ENCODE results near the gene OMA1. TPM values are rescaled to one million over a fixed set of nuclear protein-coding genes. Genes with fewer than 3 reads are reported as not detected.

The OMA1 gene
- total RNA-seq, 1 donor from 2014 or later, result 17.7 TPM

DNA sequence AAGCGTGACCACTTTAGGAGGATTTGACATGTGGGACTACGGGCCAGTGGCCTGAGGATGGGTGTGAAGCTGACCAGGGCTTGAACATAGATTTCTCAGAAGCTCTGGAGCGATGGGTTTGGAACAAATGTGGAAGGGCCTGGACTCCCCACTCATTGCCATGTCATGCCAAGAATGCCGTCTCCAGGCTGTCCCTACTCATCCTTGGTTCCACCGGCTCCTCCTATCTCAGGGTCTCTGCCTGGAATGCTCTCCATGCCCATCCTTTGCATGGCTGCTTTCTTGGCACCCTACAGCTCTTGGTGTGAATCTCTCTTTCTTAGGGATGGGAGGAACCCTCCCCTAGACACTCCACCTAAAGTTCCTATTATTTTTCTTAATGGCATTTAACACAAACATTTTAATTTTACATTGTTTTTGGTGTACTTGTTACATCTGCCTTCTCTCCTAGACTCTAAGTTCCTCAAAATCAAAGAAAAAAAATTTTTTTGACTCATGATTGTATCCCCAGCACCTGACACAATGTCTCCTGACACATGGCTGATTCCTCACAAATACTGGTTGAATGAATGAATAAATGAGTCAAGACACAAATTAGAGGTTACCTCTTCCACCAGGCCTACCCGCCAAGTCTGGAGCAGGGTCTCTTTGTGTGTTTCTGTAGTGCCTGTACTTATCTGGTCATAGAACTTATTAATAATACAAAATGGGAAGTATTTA, 114.5 kb downstream of the OMA1 start:
- TF ChIP-seq, protein P1, sequence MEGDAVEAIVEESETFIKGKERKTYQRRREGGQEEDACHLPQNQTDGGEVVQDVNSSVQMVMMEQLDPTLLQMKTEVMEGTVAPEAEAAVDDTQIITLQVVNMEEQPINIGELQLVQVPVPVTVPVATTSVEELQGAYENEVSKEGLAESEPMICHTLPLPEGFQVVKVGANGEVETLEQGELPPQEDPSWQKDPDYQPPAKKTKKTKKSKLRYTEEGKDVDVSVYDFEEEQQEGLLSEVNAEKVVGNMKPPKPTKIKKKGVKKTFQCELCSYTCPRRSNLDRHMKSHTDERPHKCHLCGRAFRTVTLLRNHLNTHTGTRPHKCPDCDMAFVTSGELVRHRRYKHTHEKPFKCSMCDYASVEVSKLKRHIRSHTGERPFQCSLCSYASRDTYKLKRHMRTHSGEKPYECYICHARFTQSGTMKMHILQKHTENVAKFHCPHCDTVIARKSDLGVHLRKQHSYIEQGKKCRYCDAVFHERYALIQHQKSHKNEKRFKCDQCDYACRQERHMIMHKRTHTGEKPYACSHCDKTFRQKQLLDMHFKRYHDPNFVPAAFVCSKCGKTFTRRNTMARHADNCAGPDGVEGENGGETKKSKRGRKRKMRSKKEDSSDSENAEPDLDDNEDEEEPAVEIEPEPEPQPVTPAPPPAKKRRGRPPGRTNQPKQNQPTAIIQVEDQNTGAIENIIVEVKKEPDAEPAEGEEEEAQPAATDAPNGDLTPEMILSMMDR (IDR thresholded peaks at IDR 0.05; ENCODE audit: unreplicated experiment), result no peak
- Mint-ChIP-seq H3K27me3 (ENCODE audit: low read depth) (no peaks in the 10 kb centered on the region), H3K9me3 (peaks cover 13% of the 10 kb centered on the region), H3K36me3 (peaks cover 2% of the 10 kb centered on the region), H3K4me1 (peaks cover 4% of the 10 kb centered on the region), H3K4me3 (no peak overlapping the region), H3K27ac (no peak overlapping the region)
- no peak for DNase-seq (ENCODE audit: low spot score in 2 of 2, unreplicated experiment in 2 of 2)

Other genes with a start within 250 kb of the OMA1 start
- 22.7 to 25.3 TPM (median 25.0 TPM) in 3 replicates for gene TACSTD2, start 30.5 kb upstream of the OMA1 start, total RNA-seq
- 66.5 to 74.2 TPM (median 69.5 TPM) in 3 replicates for gene MYSM1, start 153.3 kb upstream of the OMA1 start, total RNA-seq
- gene JUN, start 237.3 kb upstream of the OMA1 start, total RNA-seq, result 242 to 245 TPM (median 245 TPM) in 3 replicates